Measurements from ENCODE around the gene NXPE4. TPM values are rescaled to one million over a fixed set of nuclear protein-coding genes. Genes with fewer than 3 reads are reported as not detected.
A peak's percentile ranks its signal among the peaks of the same experiment; 100 is the strongest.

Gene NXPE4
- total RNA-seq, 2 donors from 2014 or later = not detected

- H3K27ac Mint-ChIP-seq = no peak overlapping the region
- H3K9me3 ChIP-seq (ENCODE audit: control insufficient read depth, low read length) = peaks cover 30% of the 10 kb centered on the region
- DNase-seq = peak; percentile 56
- 92 to 100% methylated on average over 1 to 5 of the region's 5 CpGs for WGBS, 2 experiments (ENCODE audit: insufficient coverage in 1 of 2, insufficient read length in 1 of 2)
- H3K4me1 ChIP-seq (ENCODE audit: control insufficient read depth, insufficient read depth, low read length) = no peaks in the 10 kb centered on the region
- H3K27me3 Mint-ChIP-seq (ENCODE audit: insufficient read depth) = peaks cover 2% of the 10 kb centered on the region
- no peak overlapping the region for H3K4me3 Mint-ChIP-seq
- no peaks in the 10 kb centered on the region for H3K27me3 ChIP-seq (ENCODE audit: control insufficient read depth, insufficient read depth, low read length, poor library complexity, severe bottlenecking)
- no peak overlapping the region for H3K9ac ChIP-seq (ENCODE audit: extremely low read depth, low read length, poor library complexity, severe bottlenecking)
- no peaks in the 10 kb centered on the region for H3K36me3 ChIP-seq (ENCODE audit: control insufficient read depth, insufficient read depth, low read length)
- peaks cover 40% of the 10 kb centered on the region for H3K9me3 Mint-ChIP-seq
- no peak overlapping the region for H3K27ac ChIP-seq (ENCODE audit: low read depth, low read length)
- no peaks in the 10 kb centered on the region for H3K4me1 Mint-ChIP-seq
- no peak overlapping the region for H3K4me3 ChIP-seq (ENCODE audit: low read length)
- peaks cover 3% of the 10 kb centered on the region for H3K36me3 Mint-ChIP-seq (ENCODE audit: low read depth)
- TF ChIP-seq, protein P1, sequence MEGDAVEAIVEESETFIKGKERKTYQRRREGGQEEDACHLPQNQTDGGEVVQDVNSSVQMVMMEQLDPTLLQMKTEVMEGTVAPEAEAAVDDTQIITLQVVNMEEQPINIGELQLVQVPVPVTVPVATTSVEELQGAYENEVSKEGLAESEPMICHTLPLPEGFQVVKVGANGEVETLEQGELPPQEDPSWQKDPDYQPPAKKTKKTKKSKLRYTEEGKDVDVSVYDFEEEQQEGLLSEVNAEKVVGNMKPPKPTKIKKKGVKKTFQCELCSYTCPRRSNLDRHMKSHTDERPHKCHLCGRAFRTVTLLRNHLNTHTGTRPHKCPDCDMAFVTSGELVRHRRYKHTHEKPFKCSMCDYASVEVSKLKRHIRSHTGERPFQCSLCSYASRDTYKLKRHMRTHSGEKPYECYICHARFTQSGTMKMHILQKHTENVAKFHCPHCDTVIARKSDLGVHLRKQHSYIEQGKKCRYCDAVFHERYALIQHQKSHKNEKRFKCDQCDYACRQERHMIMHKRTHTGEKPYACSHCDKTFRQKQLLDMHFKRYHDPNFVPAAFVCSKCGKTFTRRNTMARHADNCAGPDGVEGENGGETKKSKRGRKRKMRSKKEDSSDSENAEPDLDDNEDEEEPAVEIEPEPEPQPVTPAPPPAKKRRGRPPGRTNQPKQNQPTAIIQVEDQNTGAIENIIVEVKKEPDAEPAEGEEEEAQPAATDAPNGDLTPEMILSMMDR (conservative IDR thresholded peaks at IDR 0.05) = peak; percentile 58
Observed at GRCh38 chr11:114586797-114587196, 8.8 kb downstream of the NXPE4 start.

GRCh38 chr11:114571712-114572111 lies 23.9 kb downstream of the NXPE4 start:
- peak; percentile 56 for DNase-seq
- H3K27me3 Mint-ChIP-seq (ENCODE audit: insufficient read depth) = no peaks in the 10 kb centered on the region
- peaks cover 3% of the 10 kb centered on the region for H3K4me1 Mint-ChIP-seq
- no peaks in the 10 kb centered on the region for H3K36me3 Mint-ChIP-seq (ENCODE audit: low read depth)
- H3K27me3 ChIP-seq (ENCODE audit: control insufficient read depth, insufficient read depth, low read length, poor library complexity, severe bottlenecking) = no peaks in the 10 kb centered on the region
- H3K36me3 ChIP-seq (ENCODE audit: control insufficient read depth, insufficient read depth, low read length) = no peaks in the 10 kb centered on the region
- H3K4me1 ChIP-seq (ENCODE audit: control insufficient read depth, insufficient read depth, low read length) = no peaks in the 10 kb centered on the region
- TF ChIP-seq, protein P1 (conservative IDR thresholded peaks at IDR 0.05) = peak; percentile 56
- no peak overlapping the region for H3K9ac ChIP-seq (ENCODE audit: extremely low read depth, low read length, poor library complexity, severe bottlenecking)
- H3K9me3 Mint-ChIP-seq = peaks cover 8% of the 10 kb centered on the region
- H3K27ac ChIP-seq (ENCODE audit: low read depth, low read length) = no peak overlapping the region
- no peak overlapping the region for H3K4me3 Mint-ChIP-seq
- no peak overlapping the region for H3K4me3 ChIP-seq (ENCODE audit: low read length)
- 88 to 100% methylated on average over 1 of the region's 1 CpG for WGBS, 2 experiments (ENCODE audit: insufficient coverage in 1 of 2, insufficient read length in 1 of 2)
- H3K27ac Mint-ChIP-seq = no peak overlapping the region
- peaks cover 14% of the 10 kb centered on the region for H3K9me3 ChIP-seq (ENCODE audit: control insufficient read depth, low read length)

DNA sequence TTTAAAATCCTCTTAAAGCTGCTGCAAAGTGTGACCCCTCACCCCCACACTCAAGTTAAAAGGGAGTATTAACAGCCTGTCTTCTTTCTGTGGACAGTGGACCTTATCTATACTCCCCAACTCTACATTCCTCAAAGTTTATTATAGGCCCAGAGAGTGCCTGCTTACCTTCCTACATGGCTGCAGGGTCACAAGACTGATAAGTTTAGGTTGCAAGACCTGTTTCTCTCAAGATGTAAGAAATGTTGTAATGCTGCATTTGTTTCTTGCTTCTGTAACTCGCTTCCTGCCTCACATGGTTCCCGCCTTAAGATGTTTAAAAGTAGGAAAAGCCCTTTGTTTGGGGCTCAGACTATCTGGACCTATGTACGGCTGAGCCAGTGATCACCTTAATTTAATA lies 25.8 kb downstream of the NXPE4 start:
- no peaks in the 10 kb centered on the region for H3K36me3 ChIP-seq (ENCODE audit: control insufficient read depth, insufficient read depth, low read length)
- H3K4me1 ChIP-seq (ENCODE audit: control insufficient read depth, insufficient read depth, low read length) = no peaks in the 10 kb centered on the region
- 61 to 97% methylated on average over 2 to 3 of the region's 3 CpGs for WGBS, 2 experiments (ENCODE audit: insufficient coverage in 1 of 2, insufficient read length in 1 of 2)
- H3K27ac Mint-ChIP-seq = no peak overlapping the region
- DNase-seq = no peak
- H3K27me3 Mint-ChIP-seq (ENCODE audit: insufficient read depth) = no peaks in the 10 kb centered on the region
- H3K27ac ChIP-seq (ENCODE audit: low read depth, low read length) = no peak overlapping the region
- H3K9me3 Mint-ChIP-seq = no peaks in the 10 kb centered on the region
- no peak overlapping the region for H3K9ac ChIP-seq (ENCODE audit: extremely low read depth, low read length, poor library complexity, severe bottlenecking)
- no peaks in the 10 kb centered on the region for H3K36me3 Mint-ChIP-seq (ENCODE audit: low read depth)
- no peak overlapping the region for H3K4me3 ChIP-seq (ENCODE audit: low read length)
- peaks cover 3% of the 10 kb centered on the region for H3K4me1 Mint-ChIP-seq
- H3K9me3 ChIP-seq (ENCODE audit: control insufficient read depth, low read length) = peaks cover 14% of the 10 kb centered on the region
- H3K4me3 Mint-ChIP-seq = no peak overlapping the region
- no peaks in the 10 kb centered on the region for H3K27me3 ChIP-seq (ENCODE audit: control insufficient read depth, insufficient read depth, low read length, poor library complexity, severe bottlenecking)
- TF ChIP-seq, protein P1 (conservative IDR thresholded peaks at IDR 0.05) = no peak
